ENCODE measurements around the gene USP10. TPM values are rescaled to one million over a fixed set of nuclear protein-coding genes. Genes with fewer than 3 reads are reported as not detected.

The USP10 gene
- polyA plus RNA-seq, 3 donors = 38.7 to 115 (median 90.9) TPM

DNA sequence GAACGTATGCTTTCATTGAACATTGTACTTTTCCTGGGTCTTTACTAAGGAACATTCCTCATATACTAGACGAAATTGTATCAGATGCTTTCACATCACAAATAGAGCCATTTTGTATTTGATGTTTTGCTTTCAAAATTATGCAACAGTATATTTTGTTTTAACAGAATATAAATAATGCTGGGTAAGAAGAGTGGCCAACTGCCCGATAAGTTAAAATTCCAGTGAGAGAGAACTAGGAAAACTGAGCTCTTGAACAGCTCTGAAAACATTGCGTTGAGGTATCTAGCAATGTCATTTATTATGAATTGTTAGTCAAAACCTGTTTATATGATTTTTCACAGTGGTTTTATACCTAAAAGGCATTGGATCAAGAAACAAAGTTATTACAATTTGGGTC lies 50.8 kb downstream of the USP10 start:
- Mint-ChIP-seq H3K36me3 (peaks cover 15 to 21% of the 10 kb centered on the region in 2 donors), H3K27me3 (ENCODE audit: low read depth in 3 of 3) (no peaks in the 10 kb centered on the region), H3K4me1 (peaks cover 57% of the 10 kb centered on the region), H3K4me3 (no peak overlapping the region), H3K9me3 (no peaks in the 10 kb centered on the region), H3K27ac (peak overlapping the region; percentile 88 to 97 (median 95))
- H3K27ac ChIP-seq (ENCODE audit: low read depth in 1 of 2, low read length in 2 of 2) = peak overlapping the region in 1 of 2 donors; percentile 92
- no peak for TF ChIP-seq CTCF (IDR thresholded peaks at IDR 0.05)
- H4K20me1 ChIP-seq (ENCODE audit: insufficient read depth, low read length) = no peaks in the 10 kb centered on the region
- H3K4me2 ChIP-seq (replicated peaks; ENCODE audit: extremely low read depth, low read length, poor library complexity, severe bottlenecking) = no peak overlapping the region
- peaks cover 78% of the 10 kb centered on the region for H3K79me2 ChIP-seq (ENCODE audit: insufficient read depth, low read length)
- no peak overlapping the region for H2AFZ ChIP-seq (ENCODE audit: insufficient read depth, low read depth, low read length, poor library complexity, severe bottlenecking)
- H3K4me3 ChIP-seq (replicated peaks in 1 of 3; ENCODE audit: low read depth in 2 of 3, low read length in 3 of 3) = no peak overlapping the region
- no peak for DNase-seq
- peaks cover 13 to 15% of the 10 kb centered on the region in 2 donors for H3K36me3 ChIP-seq (replicated peaks in 1 of 2; ENCODE audit: control insufficient read depth in 1 of 2, insufficient read depth in 2 of 2, low read length in 2 of 2)
- intact Hi-C loops (cut with micrococcal nuclease) = loop anchor here in 1 of 2 donors (5.0 to 10.0 kb wide), 2 partner anchors 222 to 334 kb away; no protein-coding TSS in a partner anchor
- no peaks in the 10 kb centered on the region for H3K9me3 ChIP-seq (replicated peaks in 1 of 2; ENCODE audit: control insufficient read depth in 1 of 2, insufficient read depth in 1 of 2, low read length in 2 of 2)
- peaks cover 58 to 59% of the 10 kb centered on the region in 2 donors for H3K4me1 ChIP-seq (ENCODE audit: control insufficient read depth in 1 of 2, insufficient read depth in 2 of 2, low read length in 2 of 2)
- H3K27me3 ChIP-seq (ENCODE audit: control insufficient read depth in 2 of 2, insufficient read depth in 2 of 2, low read length in 2 of 2) = no peaks in the 10 kb centered on the region
- 100% methylated on average over 1 of the region's 4 CpGs for WGBS (ENCODE audit: insufficient coverage)
- H3K9ac ChIP-seq (ENCODE audit: insufficient read depth, low read length, poor library complexity, severe bottlenecking) = no peak overlapping the region

GRCh38 chr16:84751241-84751640 lies 51.4 kb downstream of the USP10 start:
- Mint-ChIP-seq H3K4me1 (peaks cover 57% of the 10 kb centered on the region), H3K27me3 (ENCODE audit: low read depth in 3 of 3) (no peaks in the 10 kb centered on the region), H3K4me3 (peak overlapping the region in 1 of 2 donors; percentile 26), H3K27ac (peak overlapping the region; percentile 88 to 97 (median 95)), H3K9me3 (no peaks in the 10 kb centered on the region), H3K36me3 (peaks cover 9 to 14% of the 10 kb centered on the region in 2 donors)
- H3K79me2 ChIP-seq (ENCODE audit: insufficient read depth, low read length) = peaks cover 78% of the 10 kb centered on the region
- no peak overlapping the region for H2AFZ ChIP-seq (ENCODE audit: insufficient read depth, low read depth, low read length, poor library complexity, severe bottlenecking)
- H3K9me3 ChIP-seq (replicated peaks in 1 of 2; ENCODE audit: control insufficient read depth in 1 of 2, insufficient read depth in 1 of 2, low read length in 2 of 2) = no peaks in the 10 kb centered on the region
- peak overlapping the region; percentile 71 for H3K4me2 ChIP-seq (replicated peaks; ENCODE audit: extremely low read depth, low read length, poor library complexity, severe bottlenecking)
- TF ChIP-seq CTCF (IDR thresholded peaks at IDR 0.05) = no peak
- H3K27me3 ChIP-seq (ENCODE audit: control insufficient read depth in 2 of 2, insufficient read depth in 2 of 2, low read length in 2 of 2) = no peaks in the 10 kb centered on the region
- WGBS (ENCODE audit: insufficient coverage) = no CpG with 5 or more reads among the region's 6 CpGs
- H3K4me1 ChIP-seq (ENCODE audit: control insufficient read depth in 1 of 2, insufficient read depth in 2 of 2, low read length in 2 of 2) = peaks cover 58 to 61% of the 10 kb centered on the region in 2 donors
- intact Hi-C loops (cut with micrococcal nuclease) = loop anchor here in 1 of 2 donors (1.0 to 10.0 kb wide), 3 partner anchors 10 to 334 kb away; no protein-coding TSS in a partner anchor
- peak; percentile 68 to 77 (median 75) for DNase-seq
- peaks cover 8 to 10% of the 10 kb centered on the region in 2 donors for H3K36me3 ChIP-seq (replicated peaks in 1 of 2; ENCODE audit: control insufficient read depth in 1 of 2, insufficient read depth in 2 of 2, low read length in 2 of 2)
- H3K9ac ChIP-seq (ENCODE audit: insufficient read depth, low read length, poor library complexity, severe bottlenecking) = peak overlapping the region; percentile 30
- peak overlapping the region in 2 of 3 experiments; percentile 13 to 50 for H3K4me3 ChIP-seq (replicated peaks in 1 of 3; ENCODE audit: low read depth in 2 of 3, low read length in 3 of 3)
- peak overlapping the region; percentile 76 to 92 for H3K27ac ChIP-seq (ENCODE audit: low read depth in 1 of 2, low read length in 2 of 2)
- H4K20me1 ChIP-seq (ENCODE audit: insufficient read depth, low read length) = no peaks in the 10 kb centered on the region
